Fibroblast of upper back skin (primary cell): ENCODE data around the gene LDHAL6B.

ENCODE experiments used
- DNase-seq: peaks from one replicate; pipeline ENCODE4 v3.0.0-alpha.2; 2013

The LDHAL6B gene

DNA sequence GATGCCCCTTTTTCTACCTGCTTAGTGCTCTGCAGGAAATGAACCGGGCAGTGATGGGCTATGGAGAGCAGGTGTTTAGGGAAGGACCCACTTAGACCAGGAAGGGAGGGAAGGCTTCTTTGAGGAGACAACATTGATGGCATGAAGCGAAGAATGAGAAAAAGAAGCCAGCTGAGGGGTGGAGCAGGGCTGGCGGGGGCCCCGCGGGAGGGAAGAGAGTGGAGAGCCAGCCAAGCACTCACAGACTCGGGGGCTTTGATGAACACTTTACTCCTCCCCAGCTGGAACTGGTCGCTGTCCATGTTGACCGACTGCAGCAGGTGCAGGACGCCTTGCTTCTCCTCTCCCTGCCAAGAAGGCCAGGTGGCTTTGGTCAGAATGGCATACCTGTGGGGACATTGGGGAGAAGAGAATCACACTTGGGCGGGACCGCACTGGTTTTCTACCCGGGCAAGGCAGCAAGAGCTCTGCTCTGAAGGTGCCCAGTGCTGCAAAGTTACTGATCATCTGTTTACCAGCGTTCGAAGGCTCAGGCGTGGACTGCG, 28.4 kb upstream of the LDHAL6B start:
- no peak for DNase-seq

- DNase-seq = no peak
Observed at GRCh38 chr15:59179717-59180116, 26.9 kb upstream of the LDHAL6B start.

- peak; percentile 43 for DNase-seq
Observed at GRCh38 chr15:59180945-59181600, 25.6 kb upstream of the LDHAL6B start.

DNA sequence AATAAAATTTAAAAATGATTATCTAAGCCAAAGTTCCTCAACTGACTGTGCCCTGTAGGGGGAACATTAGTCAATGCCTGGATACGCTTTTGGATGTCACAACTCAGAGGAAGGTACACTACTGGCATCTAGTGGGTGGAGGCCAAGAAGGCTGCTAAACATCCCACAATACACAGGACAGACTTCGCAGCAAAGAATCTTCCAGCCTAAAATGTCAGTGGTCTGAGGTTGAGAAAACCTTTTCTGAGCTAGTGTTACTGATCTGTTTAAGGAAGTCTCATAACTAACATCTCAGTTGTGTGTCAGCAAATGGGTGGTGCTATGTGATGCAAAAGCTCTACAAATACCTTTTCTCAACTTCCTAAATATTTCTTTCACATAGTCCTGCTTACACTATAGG, 20.9 kb upstream of the LDHAL6B start:
- DNase-seq = no peak

- DNase-seq = no peak
Observed at GRCh38 chr15:59186501-59186900, 20.1 kb upstream of the LDHAL6B start.

GRCh38 chr15:59189241-59189640, 17.4 kb upstream of the LDHAL6B start:
- DNase-seq = no peak

DNA sequence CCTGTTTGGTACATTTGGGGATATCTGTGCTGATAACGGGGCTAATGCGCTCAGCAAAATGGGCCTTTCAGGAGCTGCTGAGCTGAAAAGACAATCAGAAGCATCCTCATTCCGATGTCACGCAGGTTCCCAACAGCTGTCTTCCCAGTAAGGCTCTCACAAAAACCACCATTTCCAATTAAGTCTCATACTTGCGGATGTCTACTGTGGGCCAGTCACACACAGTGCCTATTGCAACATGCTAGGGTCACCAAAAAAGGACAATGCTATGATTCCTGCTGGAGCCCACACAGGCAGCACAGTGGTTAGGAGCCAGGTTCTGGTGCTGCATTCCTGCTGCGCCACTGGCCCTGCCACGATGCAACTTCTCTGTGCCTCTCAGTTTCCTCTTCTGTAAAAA, 16.4 kb upstream of the LDHAL6B start:
- no peak for DNase-seq

DNA sequence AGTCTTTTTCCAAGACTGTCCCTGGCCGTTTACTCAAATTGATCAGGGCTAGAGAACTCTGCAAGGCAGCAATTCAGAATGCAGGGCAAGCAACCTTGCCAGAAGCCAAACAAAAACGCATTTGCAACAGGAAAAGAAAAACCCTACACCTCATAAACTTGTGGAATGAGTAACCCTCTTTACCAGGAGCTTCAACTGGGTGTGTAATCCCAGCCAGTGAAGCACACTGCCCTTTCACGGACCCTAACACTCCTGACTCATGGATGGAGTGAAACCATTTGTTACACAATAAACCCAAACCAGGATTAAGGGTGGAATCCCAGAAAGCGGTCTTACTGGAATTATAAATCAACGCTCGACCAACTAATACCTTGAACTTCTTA, 14.8 kb upstream of the LDHAL6B start:
- peak; percentile 95 for DNase-seq

GRCh38 chr15:59194639-59195325, 11.9 kb upstream of the LDHAL6B start:
- DNase-seq = no peak

- DNase-seq = no peak
Observed at GRCh38 chr15:59196416-59196815, 10.2 kb upstream of the LDHAL6B start.

DNA sequence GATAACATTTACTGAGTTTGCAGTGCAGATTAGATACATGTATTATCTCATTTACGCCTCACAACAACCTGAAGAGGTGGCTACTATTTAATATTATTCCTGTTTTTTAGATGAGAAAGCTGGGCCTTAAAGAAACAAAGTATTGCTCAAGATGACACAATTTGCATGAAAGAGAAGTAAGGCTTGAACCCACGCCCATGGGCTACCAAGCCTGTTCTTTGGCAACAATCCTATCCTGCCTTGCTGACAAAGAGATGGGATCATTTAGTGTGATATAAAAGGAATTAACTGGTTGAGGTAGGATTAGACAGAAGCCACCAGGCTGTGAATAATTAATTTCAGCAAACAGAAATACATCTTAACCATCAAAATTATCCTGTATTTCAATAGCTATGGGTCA, 9.2 kb upstream of the LDHAL6B start:
- no peak for DNase-seq

DNA sequence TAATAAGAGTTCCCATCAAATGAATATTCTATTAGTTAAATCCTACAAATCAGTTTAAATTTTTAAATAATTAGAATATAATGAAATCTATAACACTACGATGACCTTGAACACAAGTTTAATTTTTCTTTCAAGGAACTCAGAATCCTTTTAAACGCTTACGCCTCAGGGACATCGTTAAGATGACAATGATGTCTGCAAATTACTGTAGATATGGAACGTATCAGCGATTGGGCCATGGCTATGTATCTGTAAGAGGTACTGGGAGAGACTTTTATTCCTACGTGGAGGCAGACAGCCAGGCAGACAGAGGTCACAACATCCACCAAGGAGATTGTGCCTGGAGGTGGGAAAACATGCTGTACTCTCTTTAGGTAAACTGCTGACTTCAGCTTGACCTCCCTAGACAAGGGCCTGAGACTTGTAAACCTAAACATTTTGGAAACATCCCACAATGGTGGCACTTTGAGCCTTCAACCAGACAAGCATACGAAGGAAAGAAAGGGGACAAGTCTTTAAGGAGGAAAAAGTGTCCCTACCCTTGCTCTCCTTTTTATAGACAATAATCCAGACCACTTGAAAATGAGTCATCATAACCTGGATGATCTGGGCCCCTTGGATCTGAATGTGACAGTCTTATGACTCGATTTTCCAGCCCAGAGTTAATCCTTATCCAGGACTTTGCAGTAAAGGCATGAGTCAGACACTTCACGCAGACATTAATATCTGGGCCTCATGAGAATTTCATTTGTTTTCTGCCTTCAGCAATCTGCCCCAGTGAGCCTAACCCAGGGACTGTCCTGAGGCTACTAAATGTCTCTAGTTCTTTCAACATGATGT, 6.8 kb upstream of the LDHAL6B start:
- DNase-seq = peak; percentile 72

DNA sequence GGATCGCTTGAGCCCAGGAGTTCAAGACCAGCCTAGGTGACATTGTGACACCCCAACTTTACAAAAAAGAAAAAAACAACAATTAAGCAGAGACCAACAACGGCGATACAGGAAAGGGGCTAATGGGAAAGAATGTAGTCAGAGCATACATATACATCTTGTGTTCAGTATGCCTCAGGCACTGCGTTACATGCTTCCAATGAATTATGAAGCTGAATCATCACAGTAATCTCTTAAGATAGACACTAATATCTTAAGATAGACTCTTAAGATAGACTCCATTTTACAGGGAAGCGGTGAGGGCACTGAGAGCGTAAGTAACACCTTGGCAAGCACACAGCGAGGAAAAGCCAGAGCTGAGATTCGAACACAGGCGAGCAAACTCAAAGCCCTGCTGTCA, 6.1 kb upstream of the LDHAL6B start:
- DNase-seq = peak; percentile 31

GRCh38 chr15:59203008-59203407, 3.6 kb upstream of the LDHAL6B start:
- no peak for DNase-seq

DNA sequence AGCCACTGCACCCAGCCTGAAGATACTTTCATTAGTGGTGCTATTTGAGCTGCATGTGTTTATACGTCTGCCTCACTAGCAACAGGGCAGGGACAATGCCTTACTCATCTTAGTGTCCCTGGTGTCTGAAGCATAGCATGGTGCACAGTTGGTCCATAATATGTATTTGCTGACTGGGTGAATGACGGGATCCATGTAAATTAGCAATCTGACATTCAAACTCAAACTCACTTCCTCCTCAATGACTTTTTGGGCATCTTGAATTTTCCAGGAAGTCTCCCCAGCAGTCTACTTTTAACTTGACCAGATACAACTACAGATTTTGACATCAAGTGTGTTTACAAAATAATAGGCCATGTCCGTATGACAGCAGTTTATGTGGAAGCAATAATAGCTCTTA, 3.0 kb upstream of the LDHAL6B start:
- no peak for DNase-seq

- no peak for DNase-seq
Observed at GRCh38 chr15:59205839-59206622, 612 bp upstream of the LDHAL6B start.

GRCh38 chr15:59208613-59209249, 2.1 kb downstream of the LDHAL6B start:
- no peak for DNase-seq

- no peak for DNase-seq
Observed at GRCh38 chr15:59210186-59210585, 3.5 kb downstream of the LDHAL6B start.

DNA sequence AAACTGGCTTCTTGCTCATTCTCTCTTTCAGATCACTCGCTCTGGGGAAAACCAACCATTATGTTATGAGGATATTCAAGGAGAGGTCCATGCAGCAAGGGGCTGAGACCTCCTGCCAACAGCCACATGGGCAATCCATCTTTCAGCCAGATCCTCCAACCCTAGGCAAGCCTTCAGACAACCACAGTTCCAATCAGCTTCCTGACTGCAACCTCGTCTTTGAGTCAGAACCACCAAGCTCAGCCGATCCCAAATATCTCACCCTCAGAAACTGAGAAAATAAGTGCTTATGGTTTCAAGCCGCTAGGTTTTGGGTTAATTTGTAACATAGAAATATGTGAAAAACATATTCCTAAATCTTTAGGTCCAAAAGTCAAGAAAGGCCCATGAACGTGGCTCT, 10.3 kb downstream of the LDHAL6B start:
- no peak for DNase-seq

DNA sequence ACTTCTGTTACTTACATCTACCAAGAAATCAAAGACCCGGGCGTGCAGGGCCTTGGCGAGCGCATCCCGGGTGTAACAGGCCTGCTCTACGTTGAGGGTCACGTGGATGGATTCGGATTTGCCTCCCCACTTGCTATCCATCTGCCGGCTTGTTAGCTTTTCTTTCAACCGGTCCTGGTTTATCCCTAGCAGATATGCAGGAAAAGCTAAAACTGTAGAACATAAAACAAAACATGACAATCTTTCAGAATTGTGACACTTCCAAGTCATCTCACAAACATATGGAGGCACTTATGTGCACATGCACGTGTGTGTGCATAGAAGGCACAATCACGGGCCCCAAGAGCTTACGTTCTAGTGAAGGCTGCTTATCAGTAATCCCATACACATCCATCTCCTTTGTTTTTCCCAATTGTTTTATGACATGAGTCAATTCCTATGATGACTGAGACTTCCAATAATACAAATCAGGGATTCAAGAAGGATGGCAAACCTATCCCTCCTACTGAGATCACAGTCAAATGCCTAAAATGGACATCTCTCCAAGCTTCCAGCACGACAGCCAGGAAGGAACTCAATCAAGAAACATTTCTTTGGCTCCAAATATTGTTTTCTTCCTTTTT, 11.3 kb downstream of the LDHAL6B start:
- DNase-seq = no peak

GRCh38 chr15:59218710-59219109, 12.1 kb downstream of the LDHAL6B start:
- no peak for DNase-seq
